Upper lobe of left lung (tissue), 6 donors: ENCODE results near the gene ZNF367. TPM values are rescaled to one million over a fixed set of nuclear protein-coding genes. Genes with fewer than 3 reads are reported as not detected.

Experiments
- ATAC-seq, 2 donors: fragments of 200-7000 bp; cut with Tn5 transposase; one replicate each; pipeline ENCODE4 v1.9.1; 2022; ENCODE audit warnings: mild to moderate bottlenecking in 2 of 2, moderate library complexity in 2 of 2; ENCODE audit not compliant: low FRiP score in 2 of 2
- DNase-seq, 2 donors: peaks; one replicate each; pipeline ENCODE4 v3.0.0-alpha.2; 2019 to 2020
- H3K27ac ChIP-seq, 4 donors: fragments of 200-600 bp; sonication (generic); one replicate each; pipeline ENCODE4 v1.5.1; 2016 to 2019
- H3K27me3 ChIP-seq, 4 donors: fragments of 200-600 bp; sonication (generic); one replicate each; pipeline ENCODE4 v1.5.1; 2017 to 2019
- H3K36me3 ChIP-seq, 4 donors: fragments of 200-600 bp; sonication (generic); one replicate each; pipeline ENCODE4 v1.5.1; 2016 to 2019
- H3K4me1 ChIP-seq, 4 donors: fragments of 200-600 bp; sonication (generic); one replicate each; pipeline ENCODE4 v1.5.1; 2018 to 2019
- H3K4me3 ChIP-seq, 4 donors: fragments of 200-600 bp; sonication (generic); one replicate each; pipeline ENCODE4 v1.5.1; 2017 to 2019; ENCODE audit warnings: mild to moderate bottlenecking in 2 of 4, moderate library complexity in 1 of 4
- H3K9me3 ChIP-seq, 4 donors: fragments of 200-600 bp; sonication (generic); one replicate each; pipeline ENCODE4 v1.5.1; 2018 to 2019
- CTCF ChIP-seq, 6 experiments: fragments of 450-650 bp in 4 of 6; fragments of 200-600 bp in 2 of 6; sonication (generic) in 2 of 6; IDR thresholded peaks; one replicate each; pipeline ENCODE4 v1.5.1; 2016 to 2019; ENCODE audit warnings: antibody characterized with exemption in 6 of 6
- EP300 ChIP-seq, 4 donors: sonication (generic); formaldehyde crosslinking; IDR thresholded peaks; one replicate each; pipeline ENCODE4 v1.5.1; 2017; ENCODE audit warnings: antibody characterized with exemption in 4 of 4, control low read depth in 2 of 4
- POLR2A ChIP-seq, 4 donors: fragments of 450-650 bp; IDR thresholded peaks; one replicate each; pipeline ENCODE4 v1.5.1; 2016 to 2017; ENCODE audit warnings: antibody characterized with exemption in 4 of 4, mild to moderate bottlenecking in 2 of 4
- POLR2AphosphoS5 ChIP-seq, 2 donors: sonication (generic); formaldehyde crosslinking; IDR thresholded peaks; one replicate each; pipeline ENCODE4 v1.5.1; 2017; ENCODE audit warnings: antibody characterized with exemption in 2 of 2
- WGBS, 2 donors: methylation state at CpG; one replicate each; pipeline ENCODE4 v1.1.5; 2017 to 2018; 5-methylcytosine and 5-hydroxymethylcytosine counted together
- total RNA-seq, 6 donors: library from RNA; depleted of rRNA in 4 of 6; stranded (reverse); fragments of >200 nt in 4 of 6; gene quantifications; one replicate each; pipeline versions ENCODE4 v1.1.0 to v1.2.1, GENCODE V29; 2016 to 2021
- donor health status: DM: no; HTN: no; CAD: no; lungs with moderate emphysema.
- donor health status: DM: no; HTN: yes; CAD: no; lungs with severe emphysema.

Gene ZNF367
- total RNA-seq, 6 donors from 2014 or later, result 0.59 to 2.6 (median 1.4) TPM

GRCh38 chr9:96411129-96411838 lies 6.9 kb downstream of the ZNF367 start:
- ATAC-seq, result no peak

GRCh38 chr9:96408409-96409280 lies 9.5 kb downstream of the ZNF367 start:
- DNase-seq, result no peak
- Histone ChIP-seq H3K36me3 (no peaks in the 10 kb centered on the region), H3K4me1 (no peaks in the 10 kb centered on the region), H3K27me3 (no peaks in the 10 kb centered on the region), H3K4me3 (no peak overlapping the region), H3K9me3 (no peaks in the 10 kb centered on the region), H3K27ac (no peak overlapping the region)
- TF ChIP-seq POLR2AphosphoS5 (IDR thresholded peaks at IDR 0.05), result no peak
- no peak for TF ChIP-seq CTCF (IDR thresholded peaks at IDR 0.05)
- TF ChIP-seq EP300 (IDR thresholded peaks at IDR 0.05), result no peak
- no peak for TF ChIP-seq POLR2A (IDR thresholded peaks at IDR 0.05)
- WGBS, 2 donors, result 76 to 79% methylated on average over 9 of the region's 9 CpGs
- ATAC-seq, result no peak

More at GRCh38 chr9:96411129-96411838, 6.9 kb downstream of the ZNF367 start:
- no peak overlapping the region for H3K4me3 ChIP-seq
- no peaks in the 10 kb centered on the region for H3K36me3 ChIP-seq
- WGBS, 2 donors, result 87% methylated on average over 5 of the region's 5 CpGs
- no peaks in the 10 kb centered on the region for H3K9me3 ChIP-seq
- H3K27me3 ChIP-seq, result no peaks in the 10 kb centered on the region
- TF ChIP-seq POLR2A (IDR thresholded peaks at IDR 0.05), result no peak
- DNase-seq, result no peak
- H3K27ac ChIP-seq, result no peak overlapping the region
- peaks cover 0 to 8% (median 1%) of the 10 kb centered on the region in 4 donors for H3K4me1 ChIP-seq

- Histone ChIP-seq H3K36me3 (no peaks in the 10 kb centered on the region), H3K27me3 (no peaks in the 10 kb centered on the region), H3K9me3 (no peaks in the 10 kb centered on the region), H3K4me1 (peaks cover 0 to 7% (median 3%) of the 10 kb centered on the region in 4 donors), H3K27ac (no peak overlapping the region), H3K4me3 (no peak overlapping the region)
- no peak for TF ChIP-seq CTCF (IDR thresholded peaks at IDR 0.05)
- TF ChIP-seq EP300 (IDR thresholded peaks at IDR 0.05), result no peak
- no peak for TF ChIP-seq POLR2A (IDR thresholded peaks at IDR 0.05)
- no peak for TF ChIP-seq POLR2AphosphoS5 (IDR thresholded peaks at IDR 0.05)
- ATAC-seq (no peak), DNase-seq (no peak)
These were observed 17.8 kb downstream of the ZNF367 start for GRCh38 chr9:96400132-96400910.

- Histone ChIP-seq H3K9me3 (no peaks in the 10 kb centered on the region), H3K4me3 (no peak overlapping the region), H3K36me3 (no peaks in the 10 kb centered on the region), H3K4me1 (peaks cover 0 to 7% (median 3%) of the 10 kb centered on the region in 4 donors), H3K27ac (no peak overlapping the region), H3K27me3 (no peaks in the 10 kb centered on the region)
- TF ChIP-seq EP300 (IDR thresholded peaks at IDR 0.05), result no peak
- WGBS, 2 donors, result 89 to 93% methylated on average over 3 of the region's 3 CpGs
- ATAC-seq (no peak), DNase-seq (no peak)
These were observed 18.9 kb downstream of the ZNF367 start for GRCh38 chr9:96399325-96399633.

- peaks cover 0 to 7% (median 3%) of the 10 kb centered on the region in 4 donors for H3K4me1 ChIP-seq
- TF ChIP-seq POLR2AphosphoS5 (IDR thresholded peaks at IDR 0.05), result no peak
- no peak for TF ChIP-seq POLR2A (IDR thresholded peaks at IDR 0.05)
- no peak for TF ChIP-seq EP300 (IDR thresholded peaks at IDR 0.05)
- TF ChIP-seq CTCF (IDR thresholded peaks at IDR 0.05), result no peak
- DNase-seq (no peak), ATAC-seq (no peak)
- no peak overlapping the region for H3K27ac ChIP-seq
- H3K9me3 ChIP-seq, result no peaks in the 10 kb centered on the region
- H3K4me3 ChIP-seq, result no peak overlapping the region
- no peaks in the 10 kb centered on the region for H3K36me3 ChIP-seq
- WGBS, 2 donors, result 50 to 54% methylated on average over 3 of the region's 3 CpGs
- no peaks in the 10 kb centered on the region for H3K27me3 ChIP-seq
These were observed 19.4 kb downstream of the ZNF367 start for GRCh38 chr9:96398582-96399324.
